MG63 (cell line): Measurements from ENCODE around the gene PRKAR1A. TPM values are rescaled to one million over a fixed set of nuclear protein-coding genes. Genes with fewer than 3 reads are reported as not detected.
"Not testable (repeated sequence)": the region's sequence is repeated elsewhere in the genome, so short reads cannot be mapped to it uniquely, and the experiment has no call there.

Experiments
- DNase-seq: peaks from one replicate; pipeline ENCODE4 v3.0.0-alpha.2; 2020
- H3K27me3 ChIP-seq: fragments of 250-450 bp; sonication (Bioruptor Pico); 2 replicates; pipeline ENCODE4 v1.5.1; 2020; ENCODE audit warnings: mild to moderate bottlenecking, moderate library complexity
- H3K36me3 ChIP-seq: fragments of 250-450 bp; sonication (Bioruptor Pico); 2 replicates; pipeline ENCODE4 v1.5.1; 2020; ENCODE audit warnings: mild to moderate bottlenecking, moderate library complexity
- H3K4me3 ChIP-seq: fragments of 250-450 bp; sonication (Bioruptor Pico); 2 replicates; pipeline ENCODE4 v1.5.1; 2020; ENCODE audit warnings: mild to moderate bottlenecking, moderate library complexity
- H3K9me3 ChIP-seq: fragments of 250-450 bp; sonication (Bioruptor Pico); 2 replicates; pipeline ENCODE4 v1.5.1; 2020; ENCODE audit warnings: mild to moderate bottlenecking, moderate library complexity
- total RNA-seq: library from RNA; depleted of rRNA; stranded (reverse); fragments of >200 nt; shearing (Covaris generic); gene quantifications from 2 replicates; pipeline ENCODE4 v1.2.3, GENCODE V29; 2014; ENCODE audit warnings: low replicate concordance

The PRKAR1A gene
- total RNA-seq, 1 experiment from 2014 or later: 185 TPM

DNA sequence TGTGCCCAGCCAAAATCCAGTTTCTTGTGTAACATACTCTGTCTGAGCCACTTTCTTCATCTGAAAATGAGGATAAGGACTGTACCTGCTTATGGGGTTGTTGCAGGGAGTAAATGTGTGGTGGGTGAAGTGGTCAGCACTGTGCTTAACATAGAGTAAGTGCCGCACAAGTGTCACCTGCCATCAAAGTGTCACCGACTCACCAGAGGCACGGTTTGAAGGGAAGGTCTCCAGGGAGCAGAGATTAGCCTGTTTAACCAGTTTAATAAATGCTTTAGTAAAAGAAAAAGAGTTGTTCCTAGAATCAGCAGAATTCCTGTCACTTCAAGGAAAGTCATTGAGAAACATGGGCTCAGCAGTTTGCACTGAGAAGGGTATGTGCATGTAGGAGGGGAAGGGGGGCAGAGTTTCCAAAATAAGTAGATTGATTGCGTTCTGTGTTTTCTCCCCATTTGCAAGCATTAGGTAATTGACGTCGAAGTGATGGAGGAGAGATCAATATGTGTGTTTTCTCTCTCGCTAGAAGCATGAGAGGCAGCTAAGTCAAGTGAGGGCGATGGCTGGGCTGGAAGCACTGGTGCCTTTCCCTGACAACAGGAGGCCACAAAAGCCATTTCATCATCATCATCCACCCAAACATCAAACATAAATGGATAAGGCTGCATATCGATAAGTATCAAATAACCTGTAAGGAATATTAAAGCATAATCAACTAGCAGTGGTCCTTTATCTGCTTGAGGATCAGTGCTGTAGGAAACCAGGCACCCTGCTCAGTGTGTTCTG, 69.8 kb downstream of the PRKAR1A start:
- no peaks in the 10 kb centered on the region for H3K9me3 ChIP-seq
- H3K27me3 ChIP-seq: no peaks in the 10 kb centered on the region; the same call in 1 of the 2 replicates
- DNase-seq: no peak
- no peak overlapping the region for H3K4me3 ChIP-seq
- H3K36me3 ChIP-seq: no peaks in the 10 kb centered on the region

DNA sequence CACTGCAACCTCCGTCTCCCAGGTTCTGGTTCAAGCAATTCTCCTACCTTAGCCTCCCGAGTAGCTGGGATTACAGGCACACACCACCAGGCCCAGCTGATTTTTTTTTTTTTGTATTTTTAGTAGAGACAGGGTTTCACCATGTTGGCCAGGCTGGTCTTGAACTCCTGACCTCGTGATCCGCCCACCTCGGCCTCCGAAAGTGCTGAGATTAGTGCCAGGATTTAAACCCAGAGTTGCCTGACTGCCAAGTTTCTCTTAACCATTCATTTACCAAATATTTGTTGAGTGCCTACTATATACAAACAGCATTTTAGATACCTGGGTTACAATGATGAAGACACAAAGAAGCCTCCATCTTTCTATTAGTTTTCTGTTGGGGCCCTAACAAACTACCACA, 70.6 kb downstream of the PRKAR1A start:
- not testable (repeated sequence) for H3K36me3 ChIP-seq, H3K9me3 ChIP-seq, DNase-seq, H3K4me3 ChIP-seq, H3K27me3 ChIP-seq

DNA sequence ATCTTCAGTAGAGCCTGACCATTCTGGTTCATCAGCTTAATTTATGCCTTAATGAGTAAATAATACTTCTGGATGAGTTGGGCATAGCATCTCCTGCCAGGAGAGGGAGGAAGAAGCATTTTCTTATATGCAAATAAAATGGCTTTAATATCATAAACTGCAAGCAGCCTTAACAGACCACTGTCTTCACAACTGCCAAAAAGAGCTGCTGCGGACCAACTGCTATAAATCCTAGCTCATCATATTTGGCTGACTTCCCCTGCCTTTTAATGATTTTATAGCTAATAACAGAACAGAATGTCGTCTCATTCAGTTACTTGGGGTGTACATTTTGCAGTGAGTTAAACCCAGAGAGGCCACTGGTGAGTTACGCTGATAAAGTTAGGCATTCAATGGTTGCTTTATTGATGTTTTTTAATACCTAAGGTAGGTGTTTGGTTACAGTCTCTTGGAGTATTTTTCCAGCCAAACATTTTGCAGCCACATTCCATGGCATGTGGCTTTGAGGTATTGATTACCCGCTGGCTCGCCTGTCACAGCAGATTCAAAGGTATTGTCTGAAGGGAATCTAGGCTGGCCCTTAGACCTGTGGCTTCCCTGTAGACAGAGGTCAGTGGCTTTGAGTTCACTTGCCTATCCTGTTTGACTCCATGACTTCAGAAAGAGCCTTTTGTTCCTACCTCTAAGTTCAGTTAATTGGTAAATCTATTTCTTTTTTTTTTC, 72.5 kb downstream of the PRKAR1A start:
- H3K4me3 ChIP-seq: no peak overlapping the region
- H3K9me3 ChIP-seq: peaks cover 3% of the 10 kb centered on the region; the same call in 1 of the 2 replicates
- no peaks in the 10 kb centered on the region; the same call in 1 of the 2 replicates for H3K27me3 ChIP-seq
- DNase-seq: no peak
- H3K36me3 ChIP-seq: no peaks in the 10 kb centered on the region

GRCh38 chr17:68585643-68586042, 73.4 kb downstream of the PRKAR1A start:
- no peaks in the 10 kb centered on the region; the same call in 1 of the 2 replicates for H3K27me3 ChIP-seq
- H3K36me3 ChIP-seq: no peaks in the 10 kb centered on the region
- peaks cover 3% of the 10 kb centered on the region; the same call in 1 of the 2 replicates for H3K9me3 ChIP-seq
- no peak for DNase-seq
- H3K4me3 ChIP-seq: no peak overlapping the region

- Histone ChIP-seq H3K4me3 (no peak overlapping the region), H3K36me3 (no peaks in the 10 kb centered on the region), H3K27me3 (no peaks in the 10 kb centered on the region; the same call in 1 of the 2 replicates), H3K9me3 (peaks cover 3% of the 10 kb centered on the region; the same call in 1 of the 2 replicates)
- DNase-seq: no peak
These were observed 74.8 kb downstream of the PRKAR1A start for GRCh38 chr17:68587026-68587425.

DNA sequence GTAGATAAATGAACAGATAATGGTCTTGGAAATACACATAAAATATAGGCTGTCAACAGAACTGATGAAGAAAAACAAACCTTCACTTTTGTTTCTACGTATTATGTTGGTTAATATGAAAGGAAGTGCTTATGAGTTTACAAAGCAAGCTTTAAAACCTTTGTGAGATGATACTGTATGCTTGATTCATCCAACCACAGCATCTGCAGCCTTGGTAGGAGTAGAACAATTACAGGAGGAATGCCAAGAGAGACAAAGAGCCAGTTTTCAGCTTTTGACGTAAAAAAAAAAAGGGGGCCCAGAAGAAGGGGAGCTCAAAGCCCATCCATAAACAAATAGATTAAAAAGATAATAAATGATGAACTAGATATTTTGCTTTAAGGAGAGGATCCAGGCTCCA, 75.6 kb downstream of the PRKAR1A start:
- Histone ChIP-seq H3K9me3 (peaks cover 3% of the 10 kb centered on the region; the same call in 1 of the 2 replicates), H3K36me3 (no peaks in the 10 kb centered on the region), H3K27me3 (no peaks in the 10 kb centered on the region; the same call in 1 of the 2 replicates), H3K4me3 (no peak overlapping the region)
- no peak for DNase-seq

- no peak for DNase-seq
- no peaks in the 10 kb centered on the region for H3K36me3 ChIP-seq
- peaks cover 3% of the 10 kb centered on the region; the same call in 1 of the 2 replicates for H3K9me3 ChIP-seq
- no peak overlapping the region for H3K4me3 ChIP-seq
- H3K27me3 ChIP-seq: no peaks in the 10 kb centered on the region; the same call in 1 of the 2 replicates
These were observed 76.1 kb downstream of the PRKAR1A start for GRCh38 chr17:68588362-68588761.

GRCh38 chr17:68589086-68589485, 76.9 kb downstream of the PRKAR1A start:
- Histone ChIP-seq H3K4me3 (no peak overlapping the region), H3K36me3 (no peaks in the 10 kb centered on the region), H3K9me3 (peaks cover 3% of the 10 kb centered on the region; the same call in 1 of the 2 replicates), H3K27me3 (no peaks in the 10 kb centered on the region; the same call in 1 of the 2 replicates)
- DNase-seq: no peak

DNA sequence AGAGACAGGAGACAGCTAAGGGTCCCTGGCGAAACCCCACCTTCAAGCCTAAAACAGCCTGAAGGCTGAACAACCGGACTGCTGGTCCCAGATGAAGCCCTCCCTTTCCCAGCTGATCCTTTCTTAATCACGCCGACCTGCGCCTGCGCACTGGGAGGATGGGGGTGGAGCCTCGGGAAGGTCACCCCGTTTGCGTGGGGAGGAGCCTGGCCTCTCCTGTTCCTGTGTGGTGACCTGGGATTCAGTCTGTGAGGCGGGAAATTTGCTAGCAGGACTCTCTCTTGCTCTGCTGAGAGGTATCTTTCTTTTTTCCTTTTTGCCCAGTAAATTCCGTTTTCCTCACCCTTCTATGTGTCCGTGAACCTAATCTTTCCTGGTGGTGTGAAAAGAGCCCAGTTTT, 79.4 kb downstream of the PRKAR1A start:
- Histone ChIP-seq H3K4me3 (no peak overlapping the region), H3K9me3 (peaks cover 3% of the 10 kb centered on the region), H3K27me3 (no peaks in the 10 kb centered on the region), H3K36me3 (no peaks in the 10 kb centered on the region)
- no peak for DNase-seq

GRCh38 chr17:68592009-68592408, 79.8 kb downstream of the PRKAR1A start:
- no peak for DNase-seq
- H3K27me3 ChIP-seq: no peaks in the 10 kb centered on the region
- no peak overlapping the region for H3K4me3 ChIP-seq
- peaks cover 3% of the 10 kb centered on the region for H3K9me3 ChIP-seq
- H3K36me3 ChIP-seq: no peaks in the 10 kb centered on the region

GRCh38 chr17:68592682-68593641, 80.7 kb downstream of the PRKAR1A start:
- Histone ChIP-seq H3K9me3 (no peaks in the 10 kb centered on the region; the same call in 1 of the 2 replicates), H3K36me3 (no peaks in the 10 kb centered on the region), H3K27me3 (no peaks in the 10 kb centered on the region), H3K4me3 (no peak overlapping the region)
- DNase-seq: no peak

- Histone ChIP-seq H3K27me3 (no peaks in the 10 kb centered on the region), H3K4me3 (no peak overlapping the region), H3K9me3 (no peaks in the 10 kb centered on the region; the same call in 1 of the 2 replicates), H3K36me3 (no peaks in the 10 kb centered on the region)
- DNase-seq: no peak
These were observed 82.3 kb downstream of the PRKAR1A start for GRCh38 chr17:68594552-68594951.

- Histone ChIP-seq H3K9me3 (no peaks in the 10 kb centered on the region; the same call in 1 of the 2 replicates), H3K4me3 (no peak overlapping the region), H3K27me3 (peaks cover 3% of the 10 kb centered on the region; the same call in 1 of the 2 replicates), H3K36me3 (no peaks in the 10 kb centered on the region)
- peak; percentile 24 for DNase-seq
These were observed 83.3 kb downstream of the PRKAR1A start for GRCh38 chr17:68595496-68595895.

DNA sequence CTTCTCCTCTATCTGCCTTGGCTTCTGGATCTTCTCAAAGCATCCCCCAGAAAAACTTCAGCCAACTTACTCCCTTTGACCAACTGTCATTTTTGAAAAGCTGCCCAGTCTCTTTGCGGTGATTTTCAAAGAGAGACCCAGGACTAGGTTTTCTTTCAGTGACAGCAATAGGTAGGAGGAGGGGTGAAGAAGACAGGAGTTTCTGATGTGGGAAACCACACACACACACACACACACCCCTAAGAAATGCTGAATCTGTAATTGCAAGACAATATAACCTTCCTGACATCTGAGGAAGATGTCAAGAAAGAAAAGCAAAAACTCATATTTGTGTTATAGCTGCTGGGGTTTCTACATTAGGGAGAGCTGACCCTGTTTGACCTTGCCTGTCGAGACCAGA, 83.8 kb downstream of the PRKAR1A start:
- peaks cover 6% of the 10 kb centered on the region; the same call in 1 of the 2 replicates for H3K27me3 ChIP-seq
- H3K4me3 ChIP-seq: no peak overlapping the region
- H3K36me3 ChIP-seq: no peaks in the 10 kb centered on the region
- DNase-seq: no peak
- H3K9me3 ChIP-seq: no peaks in the 10 kb centered on the region; the same call in 1 of the 2 replicates

- Histone ChIP-seq H3K27me3 (peaks cover 9% of the 10 kb centered on the region; the same call in 1 of the 2 replicates), H3K4me3 (no peak overlapping the region), H3K9me3 (no peaks in the 10 kb centered on the region; the same call in 1 of the 2 replicates), H3K36me3 (no peaks in the 10 kb centered on the region)
- no peak for DNase-seq
These were observed 84.2 kb downstream of the PRKAR1A start for GRCh38 chr17:68596411-68596945.

GRCh38 chr17:68598074-68598473, 85.8 kb downstream of the PRKAR1A start:
- peaks cover 19% of the 10 kb centered on the region; the same call in 1 of the 2 replicates for H3K27me3 ChIP-seq
- no peaks in the 10 kb centered on the region for H3K36me3 ChIP-seq
- H3K4me3 ChIP-seq: no peak overlapping the region
- DNase-seq: no peak
- H3K9me3 ChIP-seq: no peaks in the 10 kb centered on the region; the same call in 1 of the 2 replicates
